PFSK-1 (cell line): Measurements from ENCODE around the gene ABHD11.

Experiments used
- FOXP2 ChIP-seq: optimal IDR thresholded peaks from 2 replicates; pipeline ENCODE3; 2011; ENCODE audit warnings: borderline replicate concordance, control low read depth, inconsistent platforms; ENCODE audit not compliant: insufficient read depth; ENCODE audit errors: extremely low read length, extremely low read depth
- POLR2AphosphoS5 ChIP-seq: IDR thresholded peaks from 2 replicates; pipeline ENCODE4 v1.6.1; 2012; ENCODE audit warnings: low read depth, mild to moderate bottlenecking, control low read depth, low read length, moderate library complexity
- REST ChIP-seq, 2 experiments: IDR thresholded peaks; 2 replicates each; pipeline versions ENCODE4 v1.6.1 to v1.8.0; 2011 to 2012; ENCODE audit warnings: low read depth in 2 of 2, low read length in 2 of 2, control low read depth in 1 of 2, inconsistent platforms in 1 of 2, mild to moderate bottlenecking in 1 of 2, moderate library complexity in 1 of 2; ENCODE audit not compliant: insufficient read depth in 1 of 2
- SIN3A ChIP-seq: IDR thresholded peaks from 2 replicates; pipeline ENCODE4 v1.6.1; 2012; ENCODE audit warnings: mild to moderate bottlenecking, low read length, moderate library complexity, borderline replicate concordance; ENCODE audit not compliant: insufficient read depth
- TAF1 ChIP-seq: IDR thresholded peaks from 2 replicates; pipeline ENCODE4 v1.6.1; 2012; ENCODE audit warnings: low read length, control low read depth, borderline replicate concordance; ENCODE audit not compliant: insufficient read depth

The ABHD11 gene

GRCh38 chr7:73688288-73688687 lies 50.3 kb downstream of the ABHD11 start:
- no peak for TF ChIP-seq TAF1
- no peak for TF ChIP-seq REST (IDR thresholded peaks at IDR 0.05; ENCODE audit: insufficient read depth in 1 of 2, low read depth in 2 of 2, low read length in 2 of 2)
- no peak for TF ChIP-seq POLR2AphosphoS5
- TF ChIP-seq FOXP2, result no peak
- TF ChIP-seq SIN3A, result no peak
